WI38 (cell line): Measurements from ENCODE around the gene DPP10.

Source experiments
- H3K4me3 ChIP-seq: 2 replicates; pipeline ENCODE4 v1.5.1; 2011; ENCODE audit warnings: low read depth, mild to moderate bottlenecking, control low read depth, low read length
- CTCF ChIP-seq: IDR thresholded peaks from 2 replicates; pipeline ENCODE4 v1.5.1; 2012; ENCODE audit warnings: low read depth, mild to moderate bottlenecking, control low read depth, low read length

Gene DPP10

GRCh38 chr2:114642166-114642770 lies 199.8 kb downstream of the DPP10 start:
- TF ChIP-seq CTCF = no peak
- no peak overlapping the region for H3K4me3 ChIP-seq

GRCh38 chr2:114642988-114643553 lies 200.6 kb downstream of the DPP10 start:
- no peak overlapping the region for H3K4me3 ChIP-seq
- no peak for TF ChIP-seq CTCF

- no peak for TF ChIP-seq CTCF
- H3K4me3 ChIP-seq = no peak overlapping the region
These were observed 209.5 kb downstream of the DPP10 start for GRCh38 chr2:114651933-114652332.

GRCh38 chr2:114659880-114660279 lies 217.4 kb downstream of the DPP10 start:
- no peak overlapping the region for H3K4me3 ChIP-seq
- TF ChIP-seq CTCF = no peak

GRCh38 chr2:114661971-114662939 lies 219.8 kb downstream of the DPP10 start:
- 0 out of 2 replicates have a peak overlapping the region, but pooled peaks have one; percentile 14 for H3K4me3 ChIP-seq
- TF ChIP-seq CTCF = no peak

- no peak overlapping the region for H3K4me3 ChIP-seq
- no peak for TF ChIP-seq CTCF
These were observed 226.0 kb downstream of the DPP10 start for GRCh38 chr2:114668415-114668814.

GRCh38 chr2:114683251-114683650 lies 240.8 kb downstream of the DPP10 start:
- no peak overlapping the region for H3K4me3 ChIP-seq
- no peak for TF ChIP-seq CTCF
